ENCODE data around the gene PAK1.

PAK1 gene

GRCh38 chr11:77436969-77437368, 36.9 kb downstream of the PAK1 start:
- DNase-seq (ENCODE audit: low spot score) = no peak
- peak; percentile 37 for FAIRE-seq

DNA sequence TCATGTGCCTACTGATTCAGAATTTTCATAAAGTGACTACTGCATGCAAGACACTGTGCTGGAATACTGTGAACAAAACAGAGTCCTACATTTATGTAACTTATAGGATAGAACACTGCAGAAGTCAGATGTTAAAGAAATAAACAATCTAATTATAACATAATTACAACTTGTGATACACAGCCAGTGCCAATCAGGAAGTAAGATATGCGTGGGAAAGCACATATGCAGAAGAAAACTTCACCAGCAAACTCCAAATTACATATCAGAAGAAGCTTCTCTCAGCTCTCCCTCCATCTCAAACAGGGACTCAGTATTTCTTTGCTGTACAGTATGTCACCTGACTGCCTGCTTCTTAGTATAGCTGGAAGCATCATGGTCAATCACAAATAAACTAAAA, 37.4 kb downstream of the PAK1 start:
- no peak for FAIRE-seq
- no peak for DNase-seq (ENCODE audit: low spot score)

DNA sequence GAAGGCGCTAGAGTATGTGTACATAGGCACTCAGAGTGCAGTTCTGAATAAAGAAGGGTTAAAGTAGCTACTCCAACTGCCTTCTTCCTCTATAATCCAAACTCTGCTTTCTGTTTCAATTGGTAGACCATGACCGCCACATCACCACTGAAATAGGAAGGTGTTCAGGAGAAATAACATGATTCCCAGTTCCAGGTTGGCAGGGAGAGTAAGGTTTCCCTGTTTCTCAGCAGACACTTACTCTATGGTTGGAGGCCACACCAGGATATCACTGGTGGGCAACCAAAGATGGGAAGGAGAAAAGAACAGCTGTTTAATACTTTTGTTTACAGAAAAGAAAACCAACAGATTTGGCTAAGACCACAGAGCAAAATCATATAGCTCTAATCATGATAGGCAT, 37.9 kb downstream of the PAK1 start:
- FAIRE-seq = no peak

DNA sequence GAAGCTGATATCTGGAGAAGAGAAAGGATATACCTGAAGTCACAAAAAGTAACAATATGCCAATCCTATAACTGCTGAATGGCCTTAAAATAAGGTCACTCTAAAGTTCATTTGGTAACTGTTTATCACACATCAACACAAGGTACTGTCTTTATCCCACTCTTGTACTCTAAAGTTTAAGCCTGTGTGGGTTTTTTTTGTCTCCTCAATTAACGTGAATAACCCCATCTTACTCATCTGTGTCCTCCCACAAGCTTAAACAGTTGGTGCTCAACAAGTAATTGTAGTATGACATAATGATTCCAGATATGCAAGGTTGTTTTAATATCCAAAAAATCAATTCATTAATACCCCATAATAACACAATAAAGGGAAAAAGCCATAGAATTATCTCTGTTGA, 42.1 kb downstream of the PAK1 start:
- FAIRE-seq = no peak
- no peak for DNase-seq (ENCODE audit: low spot score)

More for the DNA sequence above, 37.9 kb downstream of the PAK1 start:
- no peak for DNase-seq (ENCODE audit: low spot score)

GRCh38 chr11:77428598-77428997, 45.3 kb downstream of the PAK1 start:
- no peak for FAIRE-seq

DNA sequence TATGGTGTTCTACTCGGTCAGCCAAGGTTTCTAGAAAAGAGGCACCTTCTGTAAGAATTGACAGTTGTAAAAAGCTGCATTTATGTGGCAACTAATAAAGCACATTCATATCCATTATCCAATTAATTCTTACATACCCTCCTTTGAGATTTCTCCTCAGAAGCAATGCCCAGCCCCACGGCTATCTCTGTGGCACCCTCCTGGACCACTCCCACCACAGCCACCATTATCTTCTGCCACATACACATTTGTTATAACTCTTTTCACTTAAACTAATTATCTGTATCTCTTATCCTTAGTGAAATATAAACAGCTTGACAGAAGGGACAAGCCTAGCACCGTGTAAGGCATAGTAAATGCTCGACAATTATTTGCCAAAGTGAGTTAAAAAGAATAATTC, 48.5 kb downstream of the PAK1 start:
- DNase-seq (ENCODE audit: low spot score) (no peak), FAIRE-seq (no peak)

More at GRCh38 chr11:77428598-77428997, 45.3 kb downstream of the PAK1 start:
- no peak for DNase-seq (ENCODE audit: low spot score)

DNA sequence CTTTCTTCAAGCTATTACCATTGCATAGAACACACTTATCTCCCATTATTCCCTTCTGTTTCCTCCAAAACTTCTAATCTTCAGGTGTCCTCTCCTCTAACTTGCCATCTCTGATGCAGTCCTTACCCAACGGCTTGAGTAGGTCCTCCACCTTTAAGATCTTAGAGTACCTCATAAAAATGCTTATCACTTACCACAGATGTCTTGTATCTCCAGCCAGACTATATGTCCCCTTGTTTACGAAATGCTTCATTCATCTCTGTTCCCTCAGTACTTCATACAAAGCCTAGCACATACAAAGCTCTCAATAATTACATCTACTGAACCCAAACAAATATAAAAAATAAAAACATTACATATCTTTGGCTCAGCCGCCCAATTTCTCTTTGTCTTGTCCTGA, 49.2 kb downstream of the PAK1 start:
- DNase-seq (ENCODE audit: low spot score) = no peak
- FAIRE-seq = no peak

- DNase-seq (ENCODE audit: low spot score) (no peak), FAIRE-seq (no peak)
Observed at GRCh38 chr11:77423624-77424023, 50.3 kb downstream of the PAK1 start.

DNA sequence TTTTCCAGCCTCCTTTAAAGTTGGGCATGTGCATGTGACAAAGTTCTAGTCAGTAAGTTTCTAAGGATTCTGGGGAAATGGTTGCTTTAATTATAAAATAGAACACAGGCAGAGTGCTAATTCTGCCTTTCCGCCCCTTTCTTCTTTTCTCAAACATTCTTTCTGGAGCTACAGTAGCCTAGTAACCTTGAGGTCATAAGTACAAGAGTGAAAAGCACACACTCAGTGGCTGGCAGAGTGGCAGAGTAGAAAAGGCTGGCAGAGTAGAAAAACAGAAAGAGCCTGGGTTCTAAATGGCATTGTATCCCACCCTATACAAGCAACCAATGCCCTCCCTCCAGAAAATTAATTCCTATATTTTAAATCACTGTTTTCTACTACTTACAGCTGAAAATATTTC, 51.2 kb downstream of the PAK1 start:
- DNase-seq (ENCODE audit: low spot score) (no peak), FAIRE-seq (no peak)

DNA sequence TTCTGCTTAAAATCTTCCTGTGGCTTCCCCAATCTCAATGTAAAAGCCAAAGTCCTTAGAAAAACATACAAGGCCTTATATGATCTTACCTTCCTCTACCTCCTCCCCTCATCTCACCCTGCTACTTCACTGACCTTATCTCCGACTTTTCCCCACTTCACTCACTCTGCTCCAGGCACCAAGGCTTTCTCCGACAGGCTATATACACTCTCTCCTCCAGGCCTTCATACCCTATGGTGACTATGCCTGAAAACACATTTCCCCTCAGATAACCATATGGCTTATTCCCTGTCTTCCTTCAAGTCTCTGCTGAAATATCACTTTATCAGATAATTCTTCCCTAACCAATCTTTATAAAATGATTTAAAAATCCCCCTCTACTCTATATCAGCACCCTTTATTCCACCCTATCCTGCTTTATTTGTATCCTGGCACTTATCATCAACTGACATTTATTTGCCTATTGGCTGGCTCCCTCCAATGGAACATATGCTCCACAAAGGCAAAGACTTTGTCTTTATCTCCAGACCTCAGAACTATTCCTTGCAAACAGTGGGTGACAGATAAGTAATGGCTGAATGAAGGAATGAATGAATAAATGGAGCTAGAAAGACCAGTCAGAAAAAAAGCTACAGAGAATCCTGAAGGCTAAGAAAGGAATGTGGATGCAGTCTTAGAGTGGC, 52.7 kb downstream of the PAK1 start:
- DNase-seq (ENCODE audit: low spot score) (no peak), FAIRE-seq (no peak)

DNA sequence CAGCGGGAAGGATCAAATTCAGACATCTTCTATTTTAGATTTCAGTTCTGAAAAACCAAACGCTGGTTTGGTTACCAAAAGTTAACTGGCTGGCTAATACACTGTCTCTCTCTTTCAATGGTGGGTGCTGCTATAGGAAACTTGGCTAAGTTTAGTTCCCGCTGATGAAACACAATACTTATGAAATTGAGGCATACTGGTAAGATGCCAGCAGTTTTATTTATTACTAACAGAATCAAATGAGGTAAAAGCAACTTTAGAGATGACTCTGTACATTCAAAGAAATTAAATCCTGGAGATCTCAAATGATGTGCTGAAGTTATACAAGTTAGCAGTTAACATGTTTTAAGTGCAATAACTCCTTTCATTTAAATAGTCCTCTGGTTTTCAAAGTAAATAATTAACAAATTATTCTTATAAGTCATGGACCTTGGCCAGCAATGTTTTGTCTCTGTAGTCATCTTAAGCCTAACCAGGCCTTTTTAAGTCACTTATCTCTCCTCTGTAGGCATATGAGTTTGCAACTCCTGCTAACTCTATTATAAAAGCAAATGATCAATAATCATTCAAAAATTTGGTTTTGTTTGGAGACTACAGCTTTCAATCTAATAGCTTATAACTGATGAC, 54.8 kb downstream of the PAK1 start:
- no peak for FAIRE-seq
- no peak for DNase-seq (ENCODE audit: low spot score)

GRCh38 chr11:77418155-77418970, 55.5 kb downstream of the PAK1 start:
- no peak for DNase-seq (ENCODE audit: low spot score)
- peak; percentile 59 for FAIRE-seq

DNA sequence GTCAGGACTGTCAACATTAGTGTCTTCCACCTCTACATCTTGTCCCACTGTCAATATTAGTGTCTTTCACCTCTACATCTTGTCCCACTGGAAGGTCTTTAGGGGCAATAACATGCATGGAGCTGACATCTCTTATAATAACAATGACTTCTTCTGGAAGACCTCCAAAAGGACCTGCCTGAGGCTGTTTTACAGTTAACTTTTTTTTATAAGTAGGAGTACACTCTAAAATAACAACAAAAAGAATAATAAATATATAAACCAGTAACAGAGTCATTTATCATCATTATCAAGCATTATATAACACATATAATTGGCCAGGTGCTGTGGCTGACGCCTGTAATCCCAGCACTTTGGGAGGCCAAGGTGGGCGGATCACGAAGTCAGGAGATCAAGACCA, 57.5 kb downstream of the PAK1 start:
- DNase-seq (ENCODE audit: low spot score) (no peak), FAIRE-seq (no peak)

GRCh38 chr11:77413850-77414460, 59.9 kb downstream of the PAK1 start:
- FAIRE-seq = no peak

DNA sequence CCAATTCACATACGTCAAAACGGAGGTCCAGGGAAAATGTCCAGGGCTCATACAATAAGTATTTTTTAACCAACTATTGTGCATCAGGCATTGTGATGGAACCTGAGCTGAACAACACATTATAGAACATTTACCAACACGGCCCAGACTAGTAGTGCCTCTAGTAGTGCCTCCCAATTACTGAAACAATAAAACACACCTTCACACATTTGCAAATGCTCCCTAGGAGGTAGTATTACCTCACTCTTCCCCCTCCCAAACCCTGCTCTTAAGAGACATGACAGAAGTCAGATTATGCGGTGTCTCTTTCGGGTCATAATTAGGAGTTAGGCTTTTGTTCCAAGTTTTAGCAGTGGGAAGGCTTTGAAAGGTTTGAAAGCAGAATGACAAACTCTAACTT, 61.1 kb downstream of the PAK1 start:
- DNase-seq (ENCODE audit: low spot score) = no peak
- FAIRE-seq = no peak

More at GRCh38 chr11:77413850-77414460, 59.9 kb downstream of the PAK1 start:
- no peak for DNase-seq (ENCODE audit: low spot score)

GRCh38 chr11:77411717-77412441, 62.0 kb downstream of the PAK1 start:
- peak; percentile 95 for DNase-seq (ENCODE audit: low spot score)
- peak; percentile 9 for FAIRE-seq

DNA sequence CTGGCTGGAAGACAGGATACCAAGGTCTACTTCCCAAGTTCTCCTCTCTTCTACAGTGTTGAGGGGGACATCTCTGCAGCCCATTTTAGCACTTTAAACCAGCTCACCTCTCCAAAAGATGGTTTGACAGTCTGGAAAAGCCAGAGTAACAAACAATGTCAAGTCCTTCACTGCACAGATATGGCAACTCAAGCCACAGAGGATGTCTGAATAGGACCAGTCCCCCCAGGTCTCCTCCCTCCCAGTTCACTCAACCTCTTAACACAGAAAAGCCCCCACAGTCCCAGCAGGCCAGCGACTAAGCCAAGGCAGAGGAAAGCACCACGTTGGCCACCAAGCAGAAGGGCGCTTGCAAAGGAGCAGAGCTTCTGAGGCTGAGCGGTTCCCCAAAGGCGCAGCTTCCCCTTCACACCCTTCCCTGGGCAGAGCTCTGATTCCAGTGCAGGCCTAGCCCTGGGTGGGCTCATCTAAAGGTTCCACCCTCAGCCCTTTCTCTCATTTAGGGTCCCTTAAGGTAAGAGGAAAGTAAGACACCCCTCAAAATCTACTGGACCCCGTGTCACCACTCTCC, 62.7 kb downstream of the PAK1 start:
- DNase-seq (ENCODE audit: low spot score) = peak; percentile 48

DNA sequence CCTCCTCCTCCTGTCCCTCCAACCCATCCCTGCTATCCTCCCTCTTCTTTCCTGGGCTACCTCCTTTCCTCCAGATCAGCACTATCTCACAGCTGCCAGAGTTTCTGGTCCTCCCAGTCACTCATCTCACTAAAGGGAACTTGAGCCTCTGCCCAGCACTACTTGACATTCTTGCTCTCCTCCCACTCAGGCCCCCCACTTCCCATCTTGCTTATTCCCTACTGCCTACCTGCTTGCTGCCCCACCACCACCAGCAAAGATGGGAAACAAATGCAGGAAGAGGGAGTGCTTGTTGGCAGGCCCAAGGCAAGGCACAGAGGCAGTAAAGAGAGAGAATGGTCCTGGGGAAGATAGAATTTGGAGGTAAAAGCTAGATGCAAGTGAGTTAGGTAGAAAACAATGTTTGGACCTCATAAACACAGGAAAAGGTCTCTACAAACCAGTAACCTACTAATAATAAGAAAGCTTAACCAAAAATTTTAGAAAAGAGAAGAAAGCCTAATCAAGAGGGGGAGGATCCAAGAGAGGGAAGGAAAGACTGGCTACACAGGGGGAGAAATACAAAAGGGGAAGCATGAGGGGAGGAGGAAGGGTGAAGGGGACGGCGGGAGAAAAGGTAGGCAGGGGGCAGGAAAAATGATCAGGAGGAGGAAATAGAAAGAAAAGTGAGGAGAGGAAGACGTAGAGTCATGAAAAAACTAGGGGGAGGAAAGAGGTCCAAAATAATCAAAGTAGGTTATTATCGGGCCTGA, 63.6 kb downstream of the PAK1 start:
- DNase-seq (ENCODE audit: low spot score) (no peak), FAIRE-seq (peak; percentile 50)

More for the DNA sequence above, 62.7 kb downstream of the PAK1 start:
- FAIRE-seq = no peak

DNA sequence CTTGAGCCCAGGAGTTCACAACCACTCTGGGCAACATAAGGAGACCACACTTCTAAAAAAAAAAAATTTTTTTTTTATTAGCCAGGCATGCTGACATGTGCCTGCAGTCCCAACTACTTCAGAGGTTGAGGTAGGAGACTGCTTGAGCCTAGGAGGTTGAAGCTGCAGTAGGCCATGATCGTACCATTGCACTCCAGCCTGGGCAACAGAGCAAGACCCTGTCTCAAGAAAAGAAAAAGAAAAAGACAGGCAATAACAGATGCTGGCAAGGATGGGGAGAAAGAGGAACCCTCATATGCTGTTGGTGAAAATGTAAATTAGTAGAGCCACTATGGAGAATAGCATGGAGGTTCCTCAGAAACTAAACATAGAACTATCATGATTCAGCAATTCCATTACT, 64.8 kb downstream of the PAK1 start:
- FAIRE-seq (no peak), DNase-seq (ENCODE audit: low spot score) (no peak)

DNA sequence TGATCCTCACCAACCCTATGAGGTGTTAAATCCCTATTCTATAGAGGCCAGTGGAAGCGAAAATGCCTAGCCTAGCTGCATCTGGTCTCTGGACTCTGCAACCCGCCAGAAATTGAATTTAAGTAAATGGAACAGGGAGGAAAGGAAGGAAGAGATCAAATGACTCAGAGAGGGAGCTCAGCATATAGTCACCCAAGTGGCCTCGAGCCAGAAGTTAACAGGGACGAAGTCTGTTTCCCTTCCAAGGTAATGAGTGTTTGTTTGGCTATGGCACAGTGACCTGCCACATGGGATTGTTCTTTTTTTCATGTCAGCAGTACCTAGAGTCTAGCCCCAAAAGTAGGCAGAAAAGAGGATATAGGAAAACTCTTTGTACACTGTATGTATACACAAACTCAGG, 66.3 kb downstream of the PAK1 start:
- FAIRE-seq = no peak

More for the DNA sequence above, 66.3 kb downstream of the PAK1 start:
- DNase-seq (ENCODE audit: low spot score) = peak; percentile 77

All from urothelium cell line (cell line).